Astrocyte of the cerebellum (primary cell): ENCODE data around the gene USP25.
A peak's percentile ranks its signal among the peaks of the same experiment; 100 is the strongest.

Experiments used
- DNase-seq: peaks from one replicate; pipeline ENCODE4 v3.0.0-alpha.2; 2011; ENCODE audit warnings: low read depth
- H3K4me3 ChIP-seq: 2 replicates; pipeline ENCODE4 v1.5.1; 2011; ENCODE audit warnings: mild to moderate bottlenecking, low read depth, low read length, moderate library complexity
- in situ Hi-C: cut with HindIII; loops from 2 replicates; pipeline ENCODE4 v1.10.0; 2017; ENCODE audit warnings: low sequenced_read_pairs
- TF ChIP-seq, protein P1 (sequence below): IDR thresholded peaks from 2 replicates; pipeline ENCODE4 v1.5.1; 2012; ENCODE audit warnings: low read length, low read depth, moderate library complexity, mild to moderate bottlenecking; ENCODE audit errors: missing control alignments

Gene USP25, protein sequence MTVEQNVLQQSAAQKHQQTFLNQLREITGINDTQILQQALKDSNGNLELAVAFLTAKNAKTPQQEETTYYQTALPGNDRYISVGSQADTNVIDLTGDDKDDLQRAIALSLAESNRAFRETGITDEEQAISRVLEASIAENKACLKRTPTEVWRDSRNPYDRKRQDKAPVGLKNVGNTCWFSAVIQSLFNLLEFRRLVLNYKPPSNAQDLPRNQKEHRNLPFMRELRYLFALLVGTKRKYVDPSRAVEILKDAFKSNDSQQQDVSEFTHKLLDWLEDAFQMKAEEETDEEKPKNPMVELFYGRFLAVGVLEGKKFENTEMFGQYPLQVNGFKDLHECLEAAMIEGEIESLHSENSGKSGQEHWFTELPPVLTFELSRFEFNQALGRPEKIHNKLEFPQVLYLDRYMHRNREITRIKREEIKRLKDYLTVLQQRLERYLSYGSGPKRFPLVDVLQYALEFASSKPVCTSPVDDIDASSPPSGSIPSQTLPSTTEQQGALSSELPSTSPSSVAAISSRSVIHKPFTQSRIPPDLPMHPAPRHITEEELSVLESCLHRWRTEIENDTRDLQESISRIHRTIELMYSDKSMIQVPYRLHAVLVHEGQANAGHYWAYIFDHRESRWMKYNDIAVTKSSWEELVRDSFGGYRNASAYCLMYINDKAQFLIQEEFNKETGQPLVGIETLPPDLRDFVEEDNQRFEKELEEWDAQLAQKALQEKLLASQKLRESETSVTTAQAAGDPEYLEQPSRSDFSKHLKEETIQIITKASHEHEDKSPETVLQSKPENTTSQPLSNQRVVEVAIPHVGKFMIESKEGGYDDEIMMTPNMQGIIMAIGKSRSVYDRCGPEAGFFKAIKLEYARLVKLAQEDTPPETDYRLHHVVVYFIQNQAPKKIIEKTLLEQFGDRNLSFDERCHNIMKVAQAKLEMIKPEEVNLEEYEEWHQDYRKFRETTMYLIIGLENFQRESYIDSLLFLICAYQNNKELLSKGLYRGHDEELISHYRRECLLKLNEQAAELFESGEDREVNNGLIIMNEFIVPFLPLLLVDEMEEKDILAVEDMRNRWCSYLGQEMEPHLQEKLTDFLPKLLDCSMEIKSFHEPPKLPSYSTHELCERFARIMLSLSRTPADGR

GRCh38 chr21:15729674-15730483 is at the start of gene USP25:
Gene USP25 (plus strand): TSS chr21:15729982. CDS start chr21:15730394, 412 bp downstream.
- TF ChIP-seq, protein P1, sequence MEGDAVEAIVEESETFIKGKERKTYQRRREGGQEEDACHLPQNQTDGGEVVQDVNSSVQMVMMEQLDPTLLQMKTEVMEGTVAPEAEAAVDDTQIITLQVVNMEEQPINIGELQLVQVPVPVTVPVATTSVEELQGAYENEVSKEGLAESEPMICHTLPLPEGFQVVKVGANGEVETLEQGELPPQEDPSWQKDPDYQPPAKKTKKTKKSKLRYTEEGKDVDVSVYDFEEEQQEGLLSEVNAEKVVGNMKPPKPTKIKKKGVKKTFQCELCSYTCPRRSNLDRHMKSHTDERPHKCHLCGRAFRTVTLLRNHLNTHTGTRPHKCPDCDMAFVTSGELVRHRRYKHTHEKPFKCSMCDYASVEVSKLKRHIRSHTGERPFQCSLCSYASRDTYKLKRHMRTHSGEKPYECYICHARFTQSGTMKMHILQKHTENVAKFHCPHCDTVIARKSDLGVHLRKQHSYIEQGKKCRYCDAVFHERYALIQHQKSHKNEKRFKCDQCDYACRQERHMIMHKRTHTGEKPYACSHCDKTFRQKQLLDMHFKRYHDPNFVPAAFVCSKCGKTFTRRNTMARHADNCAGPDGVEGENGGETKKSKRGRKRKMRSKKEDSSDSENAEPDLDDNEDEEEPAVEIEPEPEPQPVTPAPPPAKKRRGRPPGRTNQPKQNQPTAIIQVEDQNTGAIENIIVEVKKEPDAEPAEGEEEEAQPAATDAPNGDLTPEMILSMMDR: no peak
- peak within 1 kb of the TSS; percentile 78 for H3K4me3 ChIP-seq
- DNase-seq: no peak
- in situ Hi-C loops: no loop called here

DNA sequence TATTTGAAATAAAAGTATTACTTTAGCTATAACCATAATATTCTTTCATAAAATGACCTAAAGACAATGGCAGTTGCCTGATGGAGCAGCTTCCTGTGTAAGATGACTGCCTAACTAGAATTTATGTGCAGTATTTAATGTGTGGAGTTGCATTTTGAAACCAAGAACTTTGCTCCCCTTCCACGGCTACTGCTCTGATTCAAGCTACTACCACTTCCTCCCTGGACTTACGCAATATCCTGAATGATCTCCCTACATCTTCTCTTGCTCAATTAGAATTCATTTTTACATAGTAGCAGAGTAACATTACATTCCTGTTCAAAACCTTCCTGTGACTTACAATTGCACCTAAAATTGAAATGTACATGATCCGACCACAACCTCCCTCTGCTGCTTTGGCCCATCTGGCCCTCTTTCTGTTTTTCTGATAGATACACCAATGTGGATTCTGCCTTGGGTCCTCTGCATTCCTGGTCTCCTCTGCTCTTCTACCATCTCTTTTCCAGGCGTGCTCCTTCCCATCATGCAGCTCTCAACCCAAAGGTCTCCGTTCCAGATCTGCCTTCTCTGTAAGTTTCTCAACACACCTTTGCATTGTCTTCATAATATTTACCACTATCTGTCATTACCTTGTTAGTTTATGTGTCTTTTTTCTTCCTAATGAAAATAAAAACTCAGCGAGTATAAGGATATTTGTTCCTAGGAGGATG is 47.4 kb upstream of the USP25 start:
- in situ Hi-C loops: no loop called here
- H3K4me3 ChIP-seq: no peak overlapping the region
- TF ChIP-seq, protein P1: no peak
- no peak for DNase-seq

GRCh38 chr21:15682977-15683376 is 46.8 kb upstream of the USP25 start:
- TF ChIP-seq, protein P1: no peak
- DNase-seq: no peak
- no peak overlapping the region for H3K4me3 ChIP-seq
- in situ Hi-C loops: no loop called here

DNA sequence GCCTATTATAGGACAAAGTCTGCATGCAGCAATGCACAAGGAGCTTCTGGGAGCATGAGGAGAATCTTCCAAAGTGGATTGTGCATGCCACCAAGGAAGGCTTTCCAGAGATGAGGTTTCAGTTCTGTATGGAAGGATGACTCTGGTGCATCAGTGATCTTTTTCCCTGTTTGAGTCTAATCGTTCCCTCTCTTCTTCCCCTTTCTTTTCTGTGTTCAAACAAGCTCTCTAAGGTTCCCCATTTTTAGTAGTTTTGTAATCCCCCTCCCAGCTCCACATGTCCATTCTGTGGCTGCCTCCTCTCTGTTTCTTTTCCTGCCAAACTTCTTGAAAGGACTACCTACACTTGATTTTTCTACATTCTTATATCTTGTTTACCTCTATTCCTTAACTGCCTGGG is 43.3 kb upstream of the USP25 start:
- no peak for DNase-seq
- in situ Hi-C loops: no loop called here
- TF ChIP-seq, protein P1: no peak
- no peak overlapping the region for H3K4me3 ChIP-seq

DNA sequence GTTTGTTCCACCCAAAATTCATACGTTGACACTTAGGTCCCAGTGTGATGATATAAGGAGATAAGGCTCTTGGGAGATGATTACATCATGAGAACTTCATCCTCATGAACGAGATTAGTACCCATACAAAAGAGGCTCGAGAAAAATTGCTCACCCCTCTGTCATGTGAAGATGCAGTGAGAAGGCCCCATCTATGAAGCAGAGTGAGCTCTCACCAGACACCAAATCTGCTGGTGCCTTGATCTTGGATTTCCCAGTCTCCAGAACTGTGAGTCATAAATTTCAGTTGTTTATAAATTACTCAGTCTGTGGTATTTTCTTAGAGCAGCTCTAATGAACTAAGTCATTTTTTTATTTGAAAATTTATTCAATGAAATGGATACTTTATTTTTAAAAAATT is 42.6 kb upstream of the USP25 start:
- TF ChIP-seq, protein P1: no peak
- DNase-seq: no peak

More for the DNA sequence above, 42.6 kb upstream of the USP25 start:
- no peak overlapping the region for H3K4me3 ChIP-seq
- in situ Hi-C loops: no loop called here
